ENCODE results near the gene ARHGEF16. TPM values are rescaled to one million over a fixed set of nuclear protein-coding genes. Genes with fewer than 3 reads are reported as not detected.

Gene ARHGEF16
- total RNA-seq, 2 experiments from 2014 or later, result 0.11 to 0.22 TPM

DNA sequence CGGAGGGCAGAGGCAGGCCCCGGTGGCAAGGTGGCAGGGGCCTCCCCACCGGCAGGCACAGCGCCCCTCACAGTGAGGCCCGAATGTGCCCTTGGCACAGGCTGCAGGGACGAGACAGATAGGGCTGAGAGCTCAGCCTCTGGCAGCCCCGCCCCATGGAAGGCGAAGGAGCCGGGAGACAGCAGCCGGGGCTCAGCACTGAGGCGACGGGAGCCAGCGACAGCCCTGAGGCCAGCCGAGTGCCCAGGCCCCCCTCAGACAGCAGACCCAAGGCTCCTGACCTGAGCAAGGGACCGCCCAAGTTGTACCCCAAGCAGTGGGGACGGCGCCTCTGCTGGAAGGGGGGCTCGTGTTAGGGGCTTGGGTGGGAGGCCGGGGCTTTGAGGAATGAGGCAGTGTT is 43.1 kb downstream of the ARHGEF16 start:
- Histone ChIP-seq H3K9me3 (ENCODE audit: control insufficient read depth in 1 of 2, insufficient read depth in 1 of 2, low read length in 2 of 2) (no peaks in the 10 kb centered on the region), H3K27ac (ENCODE audit: low read depth in 1 of 2, low read length in 2 of 2) (no peak overlapping the region), H3K27me3 (ENCODE audit: control insufficient read depth in 1 of 2, insufficient read depth in 2 of 2, low read length in 2 of 2) (no peaks in the 10 kb centered on the region), H3K36me3 (ENCODE audit: insufficient read depth, low read length) (no peaks in the 10 kb centered on the region), H3K4me3 (ENCODE audit: low read length) (no peak overlapping the region), H3K4me1 (ENCODE audit: insufficient read depth, low read length) (no peaks in the 10 kb centered on the region)
- no peaks in the 10 kb centered on the region for H3K36me3 Mint-ChIP-seq (ENCODE audit: low read depth)
- DNase-seq (no peak), ATAC-seq (ENCODE audit: poor library complexity) (no peak)
- POLR2A ChIA-PET, result no interaction called here
- H3K4me1 Mint-ChIP-seq (ENCODE audit: low read depth), result no peaks in the 10 kb centered on the region
- intact Hi-C loops (cut with DNase I, micrococcal nuclease), result no loop called here
- CTCF ChIA-PET, result no interaction called here
- H3K4me3 Mint-ChIP-seq, result no peak overlapping the region
- H3K27ac Mint-ChIP-seq, result no peak overlapping the region
- no peaks in the 10 kb centered on the region for H3K27me3 Mint-ChIP-seq
- H3K9me3 Mint-ChIP-seq, result no peaks in the 10 kb centered on the region
- TF ChIP-seq, protein P1, sequence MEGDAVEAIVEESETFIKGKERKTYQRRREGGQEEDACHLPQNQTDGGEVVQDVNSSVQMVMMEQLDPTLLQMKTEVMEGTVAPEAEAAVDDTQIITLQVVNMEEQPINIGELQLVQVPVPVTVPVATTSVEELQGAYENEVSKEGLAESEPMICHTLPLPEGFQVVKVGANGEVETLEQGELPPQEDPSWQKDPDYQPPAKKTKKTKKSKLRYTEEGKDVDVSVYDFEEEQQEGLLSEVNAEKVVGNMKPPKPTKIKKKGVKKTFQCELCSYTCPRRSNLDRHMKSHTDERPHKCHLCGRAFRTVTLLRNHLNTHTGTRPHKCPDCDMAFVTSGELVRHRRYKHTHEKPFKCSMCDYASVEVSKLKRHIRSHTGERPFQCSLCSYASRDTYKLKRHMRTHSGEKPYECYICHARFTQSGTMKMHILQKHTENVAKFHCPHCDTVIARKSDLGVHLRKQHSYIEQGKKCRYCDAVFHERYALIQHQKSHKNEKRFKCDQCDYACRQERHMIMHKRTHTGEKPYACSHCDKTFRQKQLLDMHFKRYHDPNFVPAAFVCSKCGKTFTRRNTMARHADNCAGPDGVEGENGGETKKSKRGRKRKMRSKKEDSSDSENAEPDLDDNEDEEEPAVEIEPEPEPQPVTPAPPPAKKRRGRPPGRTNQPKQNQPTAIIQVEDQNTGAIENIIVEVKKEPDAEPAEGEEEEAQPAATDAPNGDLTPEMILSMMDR (IDR thresholded peaks at IDR 0.05), result no peak

DNA sequence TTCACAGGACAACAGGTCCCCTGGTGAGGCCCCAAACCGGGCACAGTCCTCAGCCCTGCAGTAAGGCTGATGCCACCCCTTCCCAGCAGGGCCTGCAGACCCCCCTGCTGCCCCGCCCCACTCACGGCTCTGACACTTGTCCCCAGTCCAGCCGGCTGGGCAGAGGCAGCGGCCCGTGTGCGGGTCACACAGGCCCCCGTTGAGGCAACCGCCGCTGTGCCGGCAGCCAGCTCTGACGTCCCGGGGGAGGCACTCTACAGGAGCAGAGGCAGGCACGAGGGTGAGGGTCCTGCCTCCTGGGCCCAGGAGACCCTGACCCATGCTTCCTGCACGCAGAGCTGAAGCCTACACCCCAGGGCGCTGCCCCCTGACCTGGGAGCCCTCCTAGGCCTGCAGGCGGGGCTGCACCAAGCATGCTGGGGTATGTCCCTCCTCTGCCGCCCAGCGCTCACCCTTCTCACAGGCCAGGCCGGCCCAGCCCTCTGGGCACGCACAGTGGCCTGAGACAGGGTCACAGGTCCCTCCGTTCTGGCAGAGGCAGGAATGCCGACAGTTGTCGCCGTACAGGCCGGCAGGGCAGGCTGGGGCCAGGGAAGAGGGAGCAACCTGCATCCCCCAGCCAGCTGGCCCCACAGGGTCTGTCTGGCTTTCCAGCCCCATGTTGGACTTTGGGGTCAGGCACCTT is 43.9 kb downstream of the ARHGEF16 start:
- ChIA-PET CTCF (no interaction called here), POLR2A (no interaction called here)
- intact Hi-C loops (cut with DNase I, micrococcal nuclease), result no loop called here

DNA sequence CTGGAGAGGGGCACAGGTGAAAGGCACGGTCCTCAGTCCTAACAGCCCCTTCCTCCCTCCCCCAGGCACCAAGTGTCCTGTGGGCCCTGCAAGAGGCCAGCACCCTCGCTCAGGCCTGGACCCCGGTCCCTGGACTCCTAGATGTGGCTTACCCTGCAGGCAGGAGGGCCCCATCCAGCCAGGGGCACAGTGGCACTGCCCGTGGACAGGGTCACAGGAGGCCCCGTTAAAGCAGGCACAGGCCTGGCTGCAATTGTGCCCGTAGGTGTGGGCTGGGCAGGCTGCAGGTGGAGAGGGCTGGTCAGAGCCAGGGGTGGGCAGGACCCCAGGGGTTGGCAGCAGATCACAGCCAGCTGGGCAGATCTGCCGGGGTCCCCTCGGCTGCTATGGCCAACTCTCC is 44.5 kb downstream of the ARHGEF16 start:
- no peak overlapping the region for H3K4me3 Mint-ChIP-seq
- no peaks in the 10 kb centered on the region for H3K27me3 Mint-ChIP-seq
- ChIA-PET CTCF (no interaction called here), POLR2A (no interaction called here)
- Histone ChIP-seq H3K36me3 (ENCODE audit: insufficient read depth, low read length) (no peaks in the 10 kb centered on the region), H3K4me1 (ENCODE audit: insufficient read depth, low read length) (no peaks in the 10 kb centered on the region), H3K4me3 (ENCODE audit: low read length) (no peak overlapping the region), H3K9me3 (ENCODE audit: control insufficient read depth in 1 of 2, insufficient read depth in 1 of 2, low read length in 2 of 2) (no peaks in the 10 kb centered on the region), H3K27me3 (ENCODE audit: control insufficient read depth in 1 of 2, insufficient read depth in 2 of 2, low read length in 2 of 2) (no peaks in the 10 kb centered on the region), H3K27ac (ENCODE audit: low read depth in 1 of 2, low read length in 2 of 2) (no peak overlapping the region)
- intact Hi-C loops (cut with DNase I, micrococcal nuclease), result no loop called here
- DNase-seq (no peak), ATAC-seq (ENCODE audit: poor library complexity) (no peak)
- TF ChIP-seq, protein P1 (IDR thresholded peaks at IDR 0.05), result no peak
- H3K36me3 Mint-ChIP-seq (ENCODE audit: low read depth), result peaks cover 5% of the 10 kb centered on the region
- H3K4me1 Mint-ChIP-seq (ENCODE audit: low read depth), result no peaks in the 10 kb centered on the region
- no peaks in the 10 kb centered on the region for H3K9me3 Mint-ChIP-seq
- H3K27ac Mint-ChIP-seq, result no peak overlapping the region

More for the DNA sequence above, 43.9 kb downstream of the ARHGEF16 start:
- Histone ChIP-seq H3K9me3 (ENCODE audit: control insufficient read depth in 1 of 2, insufficient read depth in 1 of 2, low read length in 2 of 2) (no peaks in the 10 kb centered on the region), H3K27me3 (ENCODE audit: control insufficient read depth in 1 of 2, insufficient read depth in 2 of 2, low read length in 2 of 2) (no peaks in the 10 kb centered on the region), H3K4me3 (ENCODE audit: low read length) (no peak overlapping the region), H3K4me1 (ENCODE audit: insufficient read depth, low read length) (no peaks in the 10 kb centered on the region), H3K27ac (ENCODE audit: low read depth in 1 of 2, low read length in 2 of 2) (no peak overlapping the region), H3K36me3 (ENCODE audit: insufficient read depth, low read length) (no peaks in the 10 kb centered on the region)
- Mint-ChIP-seq H3K27ac (no peak overlapping the region), H3K4me3 (no peak overlapping the region), H3K9me3 (no peaks in the 10 kb centered on the region), H3K4me1 (ENCODE audit: low read depth) (no peaks in the 10 kb centered on the region), H3K27me3 (no peaks in the 10 kb centered on the region), H3K36me3 (ENCODE audit: low read depth) (peaks cover 4% of the 10 kb centered on the region)
- ATAC-seq (ENCODE audit: poor library complexity) (no peak), DNase-seq (no peak)
- TF ChIP-seq, protein P1 (IDR thresholded peaks at IDR 0.05), result no peak

All from CD4-positive, alpha-beta T cell (primary cell).